Left lung (tissue), 10 donors: ENCODE data around the gene KIF4B. TPM values are rescaled to one million over a fixed set of nuclear protein-coding genes. Genes with fewer than 3 reads are reported as not detected.

Source experiments
- ATAC-seq: fragments of 200-7000 bp; cut with Tn5 transposase; one replicate; pipeline ENCODE4 v1.9.1; 2020; ENCODE audit warnings: moderate library complexity
- DNase-seq, 4 donors: peaks; one replicate each; pipeline ENCODE4 v3.0.0-alpha.2; 2013 to 2020
- H3K27ac ChIP-seq, 2 donors: fragments of 200-600 bp; sonication (generic) in 1 of 2; one replicate each; pipeline versions ENCODE4 v1.5.0 to v1.8.0; 2020 to 2021
- H3K27me3 ChIP-seq, 2 donors: fragments of 200-600 bp; sonication (generic) in 1 of 2; one replicate each; pipeline versions ENCODE4 v1.5.0 to v1.8.0; 2020 to 2021
- H3K36me3 ChIP-seq, 2 donors: fragments of 200-600 bp; sonication (generic) in 1 of 2; one replicate each; pipeline versions ENCODE4 v1.5.0 to v1.8.0; 2020 to 2021
- H3K4me1 ChIP-seq, 2 donors: fragments of 200-600 bp; one replicate each; pipeline ENCODE4 v1.8.0; 2021
- H3K4me3 ChIP-seq, 2 donors: fragments of 200-600 bp; sonication (generic) in 1 of 2; one replicate each; pipeline versions ENCODE4 v1.5.0 to v1.8.0; 2020 to 2021; ENCODE audit warnings: mild to moderate bottlenecking in 1 of 2
- H3K9me3 ChIP-seq, 2 donors: fragments of 200-600 bp; sonication (generic) in 1 of 2; one replicate each; pipeline versions ENCODE4 v1.5.0 to v1.8.0; 2020 to 2021
- intact Hi-C, 2 donors: fragments of 100-400 bp; cut with DNase I; formaldehyde crosslinking; loops; one replicate each; pipeline versions ENCODE4 v1.11.2 to v1.14.2; 2022
- polyA plus RNA-seq, 6 donors: library from polyadenylated mRNA; unstranded; fragments of 120-200 nt; gene quantifications; one replicate each; pipeline ENCODE4 v1.2.1, GENCODE V29; 2013; ENCODE audit not compliant: insufficient read length in 6 of 6
- total RNA-seq, 2 donors: library from RNA; stranded (reverse); fragmentation: NEBNext Ultra II Directional; extraction: Animal tissue kit (Norgen Biotek cat#: 25700); gene quantifications; one replicate each; pipeline ENCODE4 v1.2.1, GENCODE V29; 2021
- TF ChIP-seq, protein P1 (sequence below), 2 donors: fragments of 200-600 bp; sonication (generic) in 1 of 2; IDR thresholded peaks; one replicate each; pipeline versions ENCODE4 v1.5.0 to v1.8.0; 2021; ENCODE audit warnings: antibody characterized with exemption in 2 of 2
- donor health status: DM: no; HTN: yes; CAD: no.
- donor health status: DM: no; HTN: no; CAD: no.

The KIF4B gene
- total and polyA plus RNA-seq, 8 donors = 0.05 to 0.40 (median 0.24) TPM; not detected in 1

DNA sequence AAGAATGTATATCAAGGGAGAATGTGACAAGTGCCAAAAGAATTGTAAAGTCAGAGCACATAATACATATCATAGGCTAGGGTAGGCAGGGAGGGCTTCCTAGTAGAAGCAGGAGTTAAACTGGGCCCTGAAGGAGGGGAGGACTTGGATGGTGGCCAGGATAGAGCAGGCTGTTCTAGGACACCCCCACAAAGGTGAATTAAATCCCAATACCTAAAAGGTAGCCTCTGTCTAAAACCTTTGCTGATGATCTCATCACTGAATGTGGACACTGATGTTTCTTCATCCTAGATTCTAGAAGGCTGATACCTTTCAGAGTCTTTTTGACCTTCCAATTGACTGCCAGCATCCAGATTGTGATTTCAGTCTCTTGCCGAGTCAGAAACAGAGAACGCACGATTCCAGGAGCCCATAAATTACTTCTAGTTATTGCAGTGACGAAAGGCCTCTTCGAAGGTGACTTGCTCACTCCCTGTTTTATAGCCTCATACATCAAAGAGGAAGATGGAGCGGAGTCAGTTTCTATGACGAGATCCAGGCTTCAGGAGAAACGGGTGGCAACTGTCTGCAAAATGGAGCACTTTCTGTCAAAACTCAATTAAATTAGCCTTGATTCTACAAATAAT lies 43.2 kb downstream of the KIF4B start:
- no peak overlapping the region for H3K27ac ChIP-seq
- ATAC-seq = no peak
- H3K9me3 ChIP-seq = no peaks in the 10 kb centered on the region
- no peaks in the 10 kb centered on the region for H3K4me1 ChIP-seq
- H3K27me3 ChIP-seq = no peaks in the 10 kb centered on the region
- TF ChIP-seq, protein P1, sequence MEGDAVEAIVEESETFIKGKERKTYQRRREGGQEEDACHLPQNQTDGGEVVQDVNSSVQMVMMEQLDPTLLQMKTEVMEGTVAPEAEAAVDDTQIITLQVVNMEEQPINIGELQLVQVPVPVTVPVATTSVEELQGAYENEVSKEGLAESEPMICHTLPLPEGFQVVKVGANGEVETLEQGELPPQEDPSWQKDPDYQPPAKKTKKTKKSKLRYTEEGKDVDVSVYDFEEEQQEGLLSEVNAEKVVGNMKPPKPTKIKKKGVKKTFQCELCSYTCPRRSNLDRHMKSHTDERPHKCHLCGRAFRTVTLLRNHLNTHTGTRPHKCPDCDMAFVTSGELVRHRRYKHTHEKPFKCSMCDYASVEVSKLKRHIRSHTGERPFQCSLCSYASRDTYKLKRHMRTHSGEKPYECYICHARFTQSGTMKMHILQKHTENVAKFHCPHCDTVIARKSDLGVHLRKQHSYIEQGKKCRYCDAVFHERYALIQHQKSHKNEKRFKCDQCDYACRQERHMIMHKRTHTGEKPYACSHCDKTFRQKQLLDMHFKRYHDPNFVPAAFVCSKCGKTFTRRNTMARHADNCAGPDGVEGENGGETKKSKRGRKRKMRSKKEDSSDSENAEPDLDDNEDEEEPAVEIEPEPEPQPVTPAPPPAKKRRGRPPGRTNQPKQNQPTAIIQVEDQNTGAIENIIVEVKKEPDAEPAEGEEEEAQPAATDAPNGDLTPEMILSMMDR (IDR thresholded peaks at IDR 0.05) = no peak
- no peaks in the 10 kb centered on the region for H3K36me3 ChIP-seq
- H3K4me3 ChIP-seq = no peak overlapping the region
- no peak for DNase-seq
- intact Hi-C loops = no loop called here

DNA sequence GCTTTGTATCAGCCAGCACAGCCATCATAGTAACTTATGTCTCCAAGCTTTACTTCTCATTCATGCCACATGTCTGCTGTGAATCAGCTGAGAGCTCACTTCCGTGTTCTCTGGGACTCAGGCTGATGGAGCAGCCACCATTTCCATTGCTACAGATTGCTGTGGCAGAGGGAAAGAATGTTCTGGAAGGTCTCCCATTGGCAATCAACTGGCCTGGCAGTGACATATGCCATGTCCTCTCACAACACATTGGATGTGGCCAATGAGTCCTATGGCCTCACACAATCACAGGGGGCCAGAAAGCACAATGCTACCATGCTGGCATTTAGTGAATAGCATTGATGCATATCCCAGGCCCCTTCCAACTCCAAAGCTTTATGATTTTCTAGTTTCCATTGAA lies 44.1 kb downstream of the KIF4B start:
- H3K27me3 ChIP-seq = no peaks in the 10 kb centered on the region
- no peak overlapping the region for H3K27ac ChIP-seq
- ATAC-seq = no peak
- H3K4me3 ChIP-seq = no peak overlapping the region
- H3K4me1 ChIP-seq = no peaks in the 10 kb centered on the region
- no peak for DNase-seq
- no peaks in the 10 kb centered on the region for H3K36me3 ChIP-seq
- H3K9me3 ChIP-seq = no peaks in the 10 kb centered on the region
- TF ChIP-seq, protein P1 (IDR thresholded peaks at IDR 0.05) = no peak
- intact Hi-C loops = no loop called here

DNA sequence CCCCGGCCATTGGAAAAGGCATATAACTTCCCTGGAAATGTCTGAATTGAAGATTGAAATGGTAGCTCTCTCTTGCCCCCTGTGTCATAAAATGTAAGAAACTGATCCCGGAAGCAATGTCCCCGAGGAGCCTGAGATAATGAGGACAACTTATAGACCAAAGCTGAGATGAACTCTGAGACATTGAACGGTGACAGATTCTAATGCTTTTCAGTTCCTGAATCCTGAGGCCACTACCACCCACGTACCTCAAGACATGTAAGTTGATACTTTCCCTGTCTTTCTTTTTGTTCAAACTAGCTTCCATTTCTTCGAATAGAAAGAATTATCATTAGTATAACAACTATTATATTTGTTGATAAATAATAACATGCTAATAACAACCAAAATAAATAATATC lies 51.0 kb downstream of the KIF4B start:
- no peaks in the 10 kb centered on the region for H3K4me1 ChIP-seq
- H3K36me3 ChIP-seq = no peaks in the 10 kb centered on the region
- no peaks in the 10 kb centered on the region for H3K9me3 ChIP-seq
- no peak for ATAC-seq
- H3K27me3 ChIP-seq = no peaks in the 10 kb centered on the region
- TF ChIP-seq, protein P1 (IDR thresholded peaks at IDR 0.05) = no peak
- no peak for DNase-seq
- no peak overlapping the region for H3K4me3 ChIP-seq
- intact Hi-C loops = no loop called here
- H3K27ac ChIP-seq = no peak overlapping the region

DNA sequence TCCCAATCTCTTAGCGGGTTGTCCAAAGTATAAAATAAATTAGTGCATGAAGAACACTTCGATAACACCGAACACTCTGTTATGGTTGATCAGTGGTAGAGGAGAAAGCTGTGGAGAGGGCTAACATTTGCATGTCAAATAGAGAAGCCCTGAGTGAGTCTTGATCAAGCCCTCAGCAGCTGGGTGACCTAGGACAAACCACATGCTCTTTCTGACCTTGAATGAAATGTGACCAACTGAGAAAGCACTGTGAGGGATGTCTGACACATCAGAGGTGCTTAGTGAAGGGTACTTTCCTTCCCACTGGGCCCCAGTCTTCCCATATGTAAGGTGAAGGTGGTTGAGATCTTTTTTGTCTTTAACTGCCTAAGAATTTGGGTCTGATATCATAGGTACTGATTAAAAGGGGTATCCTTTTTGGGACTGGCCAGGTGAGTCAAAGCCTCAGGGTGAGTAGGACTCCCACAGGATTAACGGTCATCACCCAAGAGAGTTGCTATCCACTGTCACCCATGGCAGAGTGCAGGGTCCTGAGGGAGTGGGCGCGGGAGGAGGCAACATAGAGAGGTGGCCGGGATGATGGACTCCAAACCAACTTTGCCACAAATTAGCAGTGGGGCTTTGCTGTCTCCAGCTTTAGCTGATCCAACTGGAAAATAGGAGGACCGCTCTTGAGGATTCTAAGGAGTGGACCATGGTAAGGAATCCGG lies 53.5 kb downstream of the KIF4B start:
- no peaks in the 10 kb centered on the region for H3K9me3 ChIP-seq
- intact Hi-C loops = no loop called here
- H3K4me3 ChIP-seq = no peak overlapping the region
- H3K27me3 ChIP-seq = no peaks in the 10 kb centered on the region
- no peak overlapping the region for H3K27ac ChIP-seq
- ATAC-seq = no peak
- no peak for DNase-seq
- H3K4me1 ChIP-seq = no peaks in the 10 kb centered on the region
- H3K36me3 ChIP-seq = no peaks in the 10 kb centered on the region
- TF ChIP-seq, protein P1 (IDR thresholded peaks at IDR 0.05) = no peak

Other genes with a start within 250 kb of the KIF4B start
- 10 to 100 TPM; 17.9 to 41.9 TPM for gene FAXDC2, start 163.2 kb upstream of the KIF4B start, total RNA-seq
- 10 to 100 TPM; 26.9 to 55.3 (median 37.0) TPM for gene FAXDC2, start 163.2 kb upstream of the KIF4B start, polyA plus RNA-seq
- gene CNOT8, start 155.1 kb upstream of the KIF4B start, total RNA-seq = 10 to 100 TPM; 65.8 to 75.9 TPM
- 10 to 100 TPM; 84.3 to 95.4 (median 86.9) TPM for gene CNOT8, start 155.1 kb upstream of the KIF4B start, polyA plus RNA-seq
- gene GEMIN5, start 75.5 kb upstream of the KIF4B start, total RNA-seq = 10 to 100 TPM; 10.2 to 13.1 TPM
- gene GEMIN5, start 75.5 kb upstream of the KIF4B start, polyA plus RNA-seq = 10 to 100 TPM; 22.0 to 24.7 (median 23.2) TPM
- gene MRPL22, start 72.7 kb upstream of the KIF4B start, total RNA-seq = 10 to 100 TPM; 33.8 to 38.4 TPM
- 10 to 100 TPM; 39.1 to 44.8 (median 43.9) TPM for gene MRPL22, start 72.7 kb upstream of the KIF4B start, polyA plus RNA-seq